Measurements from ENCODE around the gene RNF10.
A peak's percentile ranks its signal among the peaks of the same experiment; 100 is the strongest.

The RNF10 gene

GRCh38 chr12:120625557-120626419 lies 91.6 kb downstream of the RNF10 start:
- Histone ChIP-seq H3K4me3 (ENCODE audit: insufficient read depth, low read length, poor library complexity, severe bottlenecking) (no peak overlapping the region), H3K27ac (ENCODE audit: low read depth, low read length) (no peak overlapping the region), H3K4me2 (ENCODE audit: low read depth, low read length, poor library complexity, severe bottlenecking) (no peak overlapping the region), H3K79me2 (ENCODE audit: insufficient read depth, low read length) (no peaks in the 10 kb centered on the region), H3F3A (ENCODE audit: insufficient read depth) (no peaks in the 10 kb centered on the region), H4K20me1 (ENCODE audit: low read depth, low read length) (no peaks in the 10 kb centered on the region), H3K9ac (ENCODE audit: low read length) (no peak overlapping the region), H3K9me2 (replicated peaks; ENCODE audit: insufficient read depth, low read length) (no peaks in the 10 kb centered on the region), H3K9me3 (ENCODE audit: insufficient read depth, low read length) (no peaks in the 10 kb centered on the region), H3K36me3 (ENCODE audit: low read length) (no peaks in the 10 kb centered on the region), H2AFZ (ENCODE audit: low read depth, low read length, severe bottlenecking) (no peak overlapping the region), H3K27me3 (ENCODE audit: low read length) (no peaks in the 10 kb centered on the region)
- TF ChIP-seq EZH2phosphoT487 (conservative IDR thresholded peaks at IDR 0.05; ENCODE audit: low read length) = no peak
- TF ChIP-seq, protein P1, sequence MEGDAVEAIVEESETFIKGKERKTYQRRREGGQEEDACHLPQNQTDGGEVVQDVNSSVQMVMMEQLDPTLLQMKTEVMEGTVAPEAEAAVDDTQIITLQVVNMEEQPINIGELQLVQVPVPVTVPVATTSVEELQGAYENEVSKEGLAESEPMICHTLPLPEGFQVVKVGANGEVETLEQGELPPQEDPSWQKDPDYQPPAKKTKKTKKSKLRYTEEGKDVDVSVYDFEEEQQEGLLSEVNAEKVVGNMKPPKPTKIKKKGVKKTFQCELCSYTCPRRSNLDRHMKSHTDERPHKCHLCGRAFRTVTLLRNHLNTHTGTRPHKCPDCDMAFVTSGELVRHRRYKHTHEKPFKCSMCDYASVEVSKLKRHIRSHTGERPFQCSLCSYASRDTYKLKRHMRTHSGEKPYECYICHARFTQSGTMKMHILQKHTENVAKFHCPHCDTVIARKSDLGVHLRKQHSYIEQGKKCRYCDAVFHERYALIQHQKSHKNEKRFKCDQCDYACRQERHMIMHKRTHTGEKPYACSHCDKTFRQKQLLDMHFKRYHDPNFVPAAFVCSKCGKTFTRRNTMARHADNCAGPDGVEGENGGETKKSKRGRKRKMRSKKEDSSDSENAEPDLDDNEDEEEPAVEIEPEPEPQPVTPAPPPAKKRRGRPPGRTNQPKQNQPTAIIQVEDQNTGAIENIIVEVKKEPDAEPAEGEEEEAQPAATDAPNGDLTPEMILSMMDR (IDR thresholded peaks at IDR 0.05; ENCODE audit: insufficient read depth, low read length, poor library complexity, severe bottlenecking) = peak; percentile 9
